ENCODE results near the gene RIT2.

RIT2 gene

DNA sequence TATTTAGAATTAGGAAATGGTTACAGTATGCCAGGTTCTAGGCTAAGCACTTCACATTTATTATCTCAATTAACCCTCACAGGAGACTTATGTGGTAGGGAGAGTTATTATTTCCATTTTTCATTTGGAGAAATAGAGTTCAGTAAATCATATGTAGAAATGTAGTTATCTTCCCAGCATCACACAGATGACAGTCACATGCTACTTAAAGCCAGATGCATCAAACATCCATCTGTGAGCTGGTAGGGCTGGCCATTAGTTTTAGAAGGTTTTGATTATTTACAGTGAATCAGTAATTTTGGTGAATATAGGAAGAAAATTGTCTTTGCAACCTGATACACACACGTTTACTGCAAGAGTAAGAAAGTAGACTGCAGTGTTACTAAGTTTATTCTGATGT is 97.9 kb downstream of the RIT2 start:
- in situ Hi-C loops (cut with MboI; ENCODE audit: low sequenced_read_pairs): no loop called here
- no peak for DNase-seq (ENCODE audit: low spot score in 2 of 2)
- H3K4me3 ChIP-seq: no peak overlapping the region
- no peaks in the 10 kb centered on the region for H3K27me3 ChIP-seq (ENCODE audit: low read depth)
- H3K4me1 ChIP-seq: no peaks in the 10 kb centered on the region
- no peaks in the 10 kb centered on the region for H3K36me3 ChIP-seq (replicated peaks)
- H3K9me3 ChIP-seq: no peaks in the 10 kb centered on the region

DNA sequence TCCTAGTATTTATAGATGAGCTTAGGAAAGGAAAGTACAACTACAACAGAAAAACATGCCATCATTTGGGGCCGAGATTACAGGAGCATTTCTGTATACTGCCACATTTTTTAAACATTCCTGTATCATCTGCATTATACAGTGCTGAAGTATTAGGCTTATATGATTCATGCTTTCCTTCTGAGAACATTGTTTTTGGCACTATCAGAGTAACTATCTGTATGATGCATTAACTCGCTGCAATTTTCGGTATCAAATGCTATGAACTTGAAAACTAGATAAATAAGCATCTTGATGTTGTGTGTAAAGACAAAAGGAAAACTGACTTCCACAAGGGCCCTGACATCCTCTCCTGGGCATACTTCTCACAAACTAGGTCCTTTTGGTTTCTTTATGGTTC is 102.0 kb downstream of the RIT2 start:
- no peaks in the 10 kb centered on the region for H3K4me1 ChIP-seq
- H3K9me3 ChIP-seq: no peaks in the 10 kb centered on the region
- no peak overlapping the region for H3K4me3 ChIP-seq
- in situ Hi-C loops (cut with MboI; ENCODE audit: low sequenced_read_pairs): no loop called here
- DNase-seq (ENCODE audit: low spot score in 2 of 2): no peak
- H3K27me3 ChIP-seq (ENCODE audit: low read depth): no peaks in the 10 kb centered on the region
- no peaks in the 10 kb centered on the region for H3K36me3 ChIP-seq (replicated peaks)

DNA sequence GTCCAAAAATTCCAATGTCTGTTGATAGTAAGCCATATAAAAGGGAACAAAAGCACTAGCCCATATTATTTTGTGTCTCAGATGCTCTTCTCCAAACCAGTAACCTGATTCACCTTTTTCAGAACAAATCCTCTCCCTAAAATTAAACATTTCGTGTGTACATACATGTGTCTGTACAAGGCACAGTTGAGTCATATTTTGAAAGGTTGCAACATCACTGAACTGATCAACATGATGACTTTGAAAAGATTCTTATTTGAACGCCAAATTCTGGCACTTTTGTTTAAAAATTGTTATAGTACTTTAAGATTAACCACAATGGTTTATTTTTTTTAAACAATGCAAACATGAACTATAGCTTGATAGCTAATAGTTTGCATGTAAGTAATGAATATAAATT is 102.5 kb downstream of the RIT2 start:
- no peak for DNase-seq (ENCODE audit: low spot score in 2 of 2)
- H3K9me3 ChIP-seq: no peaks in the 10 kb centered on the region
- H3K4me1 ChIP-seq: no peaks in the 10 kb centered on the region
- no peaks in the 10 kb centered on the region for H3K27me3 ChIP-seq (ENCODE audit: low read depth)
- no peak overlapping the region for H3K4me3 ChIP-seq
- H3K36me3 ChIP-seq (replicated peaks): no peaks in the 10 kb centered on the region
- in situ Hi-C loops (cut with MboI; ENCODE audit: low sequenced_read_pairs): no loop called here

DNA sequence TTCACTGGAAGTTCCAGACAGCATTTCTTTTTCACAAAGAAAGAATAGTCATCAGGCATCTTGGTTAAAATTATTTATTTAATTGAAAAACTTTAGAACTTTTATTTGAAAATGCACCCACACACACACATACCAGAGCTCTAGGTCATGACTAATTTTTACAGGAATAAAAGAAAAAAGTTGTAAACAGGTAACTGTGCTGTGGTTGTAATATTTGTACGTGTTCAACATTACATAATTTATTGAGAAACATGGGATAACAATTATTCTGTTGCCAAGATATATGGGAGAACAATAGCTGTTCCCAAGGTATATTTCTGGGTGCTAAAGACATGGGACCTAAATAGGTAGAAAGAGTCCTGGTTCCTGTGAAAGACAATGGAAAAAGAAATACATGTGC is 104.9 kb downstream of the RIT2 start:
- Histone ChIP-seq H3K4me1 (peaks cover 5% of the 10 kb centered on the region), H3K36me3 (replicated peaks) (no peaks in the 10 kb centered on the region), H3K27me3 (ENCODE audit: low read depth) (no peaks in the 10 kb centered on the region), H3K9me3 (no peaks in the 10 kb centered on the region), H3K4me3 (no peak overlapping the region)
- DNase-seq (ENCODE audit: low spot score in 2 of 2): no peak
- in situ Hi-C loops (cut with MboI; ENCODE audit: low sequenced_read_pairs): no loop called here

DNA sequence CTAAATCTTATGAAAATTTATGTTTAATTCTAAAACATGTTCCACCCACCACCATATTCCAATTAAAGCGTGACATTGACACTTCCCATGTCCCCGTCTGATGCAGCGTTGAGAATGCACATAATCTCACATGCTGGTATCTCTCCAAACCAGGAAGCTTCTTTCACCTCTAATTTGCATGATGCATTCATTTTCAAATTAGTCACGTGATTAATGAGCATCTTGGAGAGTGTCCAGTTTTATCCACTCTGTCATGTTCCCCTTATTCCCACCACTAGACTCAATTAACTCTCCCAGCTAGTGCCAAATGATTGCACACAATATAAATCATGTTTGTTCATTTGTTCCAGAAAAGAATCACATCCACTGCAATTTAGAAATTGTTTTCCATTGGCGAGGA is 105.8 kb downstream of the RIT2 start:
- no peaks in the 10 kb centered on the region for H3K27me3 ChIP-seq (ENCODE audit: low read depth)
- H3K36me3 ChIP-seq (replicated peaks): no peaks in the 10 kb centered on the region
- in situ Hi-C loops (cut with MboI; ENCODE audit: low sequenced_read_pairs): no loop called here
- peaks cover 7% of the 10 kb centered on the region for H3K4me1 ChIP-seq
- DNase-seq (ENCODE audit: low spot score in 2 of 2): no peak
- no peak overlapping the region for H3K4me3 ChIP-seq
- H3K9me3 ChIP-seq: no peaks in the 10 kb centered on the region

DNA sequence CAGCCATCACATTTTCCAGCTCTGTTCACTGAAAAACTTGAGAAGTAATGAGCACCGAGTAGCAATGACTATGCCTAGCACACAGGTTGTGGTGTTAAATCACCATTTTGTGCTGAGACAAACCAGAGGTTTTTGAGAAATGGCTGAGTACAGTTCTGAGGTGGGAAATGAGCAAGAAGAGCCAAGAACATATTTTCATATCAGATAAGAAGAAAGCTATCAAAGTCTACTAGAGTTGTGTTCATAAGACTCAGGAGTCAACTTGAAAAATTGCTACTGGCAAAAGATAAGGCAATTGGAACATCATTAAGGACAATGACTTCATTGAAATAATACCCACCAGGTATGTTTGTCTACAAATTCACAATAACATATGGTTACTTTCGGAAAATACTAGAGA is 108.1 kb downstream of the RIT2 start:
- Histone ChIP-seq H3K36me3 (replicated peaks) (no peaks in the 10 kb centered on the region), H3K27me3 (ENCODE audit: low read depth) (no peaks in the 10 kb centered on the region), H3K4me3 (no peak overlapping the region), H3K9me3 (no peaks in the 10 kb centered on the region), H3K4me1 (peaks cover 7% of the 10 kb centered on the region)
- no peak for DNase-seq (ENCODE audit: low spot score in 2 of 2)
- in situ Hi-C loops (cut with MboI; ENCODE audit: low sequenced_read_pairs): no loop called here

DNA sequence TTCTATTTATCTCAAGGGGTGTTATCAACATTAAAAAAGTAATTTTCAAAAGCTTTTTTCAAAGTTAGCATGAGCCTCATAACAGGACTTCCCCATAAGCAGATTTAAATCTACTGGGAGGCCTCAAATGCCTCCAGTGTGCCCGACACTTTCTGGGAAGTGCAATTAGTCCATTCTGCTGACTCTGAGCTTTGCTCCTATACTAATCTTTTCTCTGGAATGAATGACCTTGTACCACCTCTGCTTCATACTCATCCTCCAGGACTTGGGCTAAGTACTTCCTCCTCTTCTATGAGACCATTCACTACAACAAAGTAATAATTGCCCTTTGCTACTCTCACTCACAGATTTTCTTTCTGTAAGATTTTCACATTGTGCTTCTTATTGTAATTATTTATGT is 111.1 kb downstream of the RIT2 start:
- no peaks in the 10 kb centered on the region for H3K9me3 ChIP-seq
- H3K27me3 ChIP-seq (ENCODE audit: low read depth): no peaks in the 10 kb centered on the region
- DNase-seq (ENCODE audit: low spot score in 2 of 2): no peak
- no peak overlapping the region for H3K4me3 ChIP-seq
- no peaks in the 10 kb centered on the region for H3K36me3 ChIP-seq (replicated peaks)
- peaks cover 7% of the 10 kb centered on the region for H3K4me1 ChIP-seq
- in situ Hi-C loops (cut with MboI; ENCODE audit: low sequenced_read_pairs): no loop called here

DNA sequence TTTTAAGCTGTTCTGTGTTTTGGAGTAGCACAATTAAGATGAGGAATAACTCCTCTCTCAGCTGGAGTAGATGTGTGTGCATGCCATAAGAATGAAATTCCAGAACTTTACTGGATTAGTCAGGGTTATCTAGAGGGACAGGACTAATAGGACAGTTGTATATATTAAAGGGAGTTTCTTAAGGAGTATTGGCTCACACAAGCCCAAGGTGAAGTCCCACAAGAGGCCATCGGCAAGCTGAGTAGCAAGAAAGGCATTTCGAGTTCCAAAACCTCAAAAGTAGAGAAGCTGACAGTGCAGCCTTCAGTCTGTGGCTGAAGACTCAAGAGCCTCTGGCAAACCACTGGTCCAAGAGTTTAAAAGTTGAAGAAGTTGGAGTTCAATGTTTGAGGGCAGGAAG is 113.7 kb downstream of the RIT2 start:
- no peak for DNase-seq (ENCODE audit: low spot score in 2 of 2)
- H3K4me3 ChIP-seq: no peak overlapping the region
- in situ Hi-C loops (cut with MboI; ENCODE audit: low sequenced_read_pairs): no loop called here
- no peaks in the 10 kb centered on the region for H3K36me3 ChIP-seq (replicated peaks)
- H3K4me1 ChIP-seq: peaks cover 11% of the 10 kb centered on the region
- no peaks in the 10 kb centered on the region for H3K27me3 ChIP-seq (ENCODE audit: low read depth)
- no peaks in the 10 kb centered on the region for H3K9me3 ChIP-seq

DNA sequence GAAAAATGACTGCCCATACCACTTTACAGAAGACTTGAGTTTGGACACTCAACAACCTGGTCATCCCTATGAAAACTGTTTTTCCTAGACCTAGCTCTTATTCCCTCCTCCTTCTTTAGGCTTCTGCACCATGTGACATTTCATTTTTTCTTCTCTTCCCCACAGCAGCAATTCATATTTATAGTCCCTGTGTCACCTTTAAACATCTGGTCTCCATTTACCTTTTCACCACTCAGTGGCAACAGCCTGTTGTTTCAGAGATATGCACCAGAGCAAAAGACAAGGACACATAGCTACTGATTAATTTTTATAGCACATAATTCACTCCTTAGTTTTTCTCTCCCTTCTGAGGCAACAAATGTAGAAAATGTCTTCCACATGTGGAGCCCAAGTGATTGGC is 118.7 kb downstream of the RIT2 start:
- H3K36me3 ChIP-seq (replicated peaks): no peaks in the 10 kb centered on the region
- in situ Hi-C loops (cut with MboI; ENCODE audit: low sequenced_read_pairs): no loop called here
- DNase-seq (ENCODE audit: low spot score in 2 of 2): no peak
- no peak overlapping the region for H3K4me3 ChIP-seq
- no peaks in the 10 kb centered on the region for H3K27me3 ChIP-seq (ENCODE audit: low read depth)
- peaks cover 4% of the 10 kb centered on the region; the same call in 1 of the 2 replicates for H3K4me1 ChIP-seq
- H3K9me3 ChIP-seq: no peaks in the 10 kb centered on the region

DNA sequence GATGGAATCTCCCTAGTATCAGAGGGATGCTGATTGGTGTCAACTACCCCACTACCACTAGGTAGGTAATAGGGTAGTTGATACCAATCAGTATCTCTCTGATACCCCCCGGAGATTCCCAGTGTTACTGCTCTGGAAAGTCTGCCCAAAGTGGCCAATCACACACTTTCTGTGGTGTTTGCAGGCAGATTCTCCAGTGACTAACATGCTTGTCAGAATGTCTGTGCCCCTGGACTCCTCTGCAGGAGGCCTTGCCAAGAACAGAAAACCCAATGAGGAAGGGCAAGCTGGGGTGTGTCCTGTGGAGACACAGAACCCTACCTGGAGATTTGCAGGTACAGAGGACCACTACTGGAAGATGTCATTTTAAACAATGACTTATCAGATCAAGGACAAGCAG is 135.1 kb downstream of the RIT2 start:
- Histone ChIP-seq H3K9me3 (no peaks in the 10 kb centered on the region), H3K4me3 (no peak overlapping the region), H3K36me3 (replicated peaks) (no peaks in the 10 kb centered on the region), H3K27me3 (ENCODE audit: low read depth) (no peaks in the 10 kb centered on the region), H3K4me1 (peaks cover 3% of the 10 kb centered on the region; the same call in 1 of the 2 replicates)
- no peak for DNase-seq (ENCODE audit: low spot score in 2 of 2)
- in situ Hi-C loops (cut with MboI; ENCODE audit: low sequenced_read_pairs): no loop called here

DNA sequence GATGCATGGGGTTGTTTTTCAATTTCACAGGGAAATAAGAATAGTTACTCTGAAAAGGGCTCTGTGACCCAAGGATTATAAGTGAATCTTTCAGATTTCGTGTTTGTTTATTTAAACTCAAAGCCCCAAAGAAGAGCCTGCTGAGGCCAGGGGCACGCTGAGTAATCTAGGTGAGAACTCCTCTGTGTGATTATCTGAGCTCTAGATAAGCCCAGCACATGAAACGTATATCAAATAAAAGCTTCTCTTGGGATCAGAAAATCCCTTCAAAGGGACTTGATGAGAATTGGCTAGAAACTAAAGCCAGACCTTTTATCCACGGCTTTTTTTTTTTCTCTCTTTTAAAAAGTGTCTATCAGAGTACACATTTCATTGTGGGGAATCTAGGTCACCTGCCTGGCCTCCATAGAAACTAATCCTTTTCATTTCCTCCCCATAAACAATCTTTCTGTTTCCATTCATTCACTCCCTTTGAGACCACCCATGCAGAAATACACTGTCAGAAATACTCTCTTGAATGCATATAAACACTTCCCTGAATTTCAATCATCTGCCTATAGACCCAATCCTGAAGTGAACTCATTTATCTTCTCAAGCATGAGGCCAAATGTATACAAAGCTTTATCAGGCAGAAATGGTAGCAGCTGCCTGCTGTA is 137.4 kb downstream of the RIT2 start:
- in situ Hi-C loops (cut with MboI; ENCODE audit: low sequenced_read_pairs): no loop called here
- Histone ChIP-seq H3K4me1 (peaks cover 3% of the 10 kb centered on the region; the same call in 1 of the 2 replicates), H3K9me3 (no peaks in the 10 kb centered on the region), H3K27me3 (ENCODE audit: low read depth) (no peaks in the 10 kb centered on the region), H3K4me3 (no peak overlapping the region), H3K36me3 (replicated peaks) (no peaks in the 10 kb centered on the region)
- peak in 1 of 2 experiments; percentile 53 for DNase-seq (ENCODE audit: low spot score in 2 of 2)

DNA sequence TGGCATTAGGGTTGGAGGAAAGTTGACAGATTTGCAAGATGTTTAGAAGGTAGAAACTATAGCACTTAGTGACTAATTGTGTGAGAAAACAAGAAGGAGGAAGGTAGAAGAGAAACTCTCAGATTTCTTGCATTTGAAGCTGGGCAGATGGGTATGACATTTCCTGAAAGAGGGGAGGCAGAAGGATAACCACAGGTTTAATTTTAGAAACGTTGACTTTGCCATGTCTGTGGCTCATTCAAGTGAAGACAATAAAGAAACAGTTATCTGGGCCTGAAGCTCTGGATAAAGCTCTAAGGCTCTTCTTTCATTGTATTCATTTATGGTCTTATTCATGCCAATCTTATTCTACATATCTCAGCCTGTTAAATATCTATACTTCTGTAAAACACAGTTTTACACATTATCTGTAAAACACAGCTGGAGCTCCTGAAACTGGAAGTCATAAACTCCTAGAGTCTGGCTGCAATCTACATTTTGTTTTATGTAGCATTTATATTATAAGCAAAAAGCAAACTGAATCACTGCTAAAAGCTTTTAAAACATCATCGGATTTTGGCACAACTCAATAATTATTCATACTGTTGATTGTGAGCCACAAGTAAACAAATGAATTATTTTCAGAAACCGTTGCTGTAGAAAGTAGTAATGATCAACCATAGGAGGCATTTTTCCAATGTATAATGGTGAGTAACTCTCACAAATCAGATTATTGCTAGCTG is 138.5 kb downstream of the RIT2 start:
- in situ Hi-C loops (cut with MboI; ENCODE audit: low sequenced_read_pairs): no loop called here
- Histone ChIP-seq H3K9me3 (no peaks in the 10 kb centered on the region), H3K27me3 (ENCODE audit: low read depth) (no peaks in the 10 kb centered on the region), H3K4me3 (no peak overlapping the region), H3K36me3 (replicated peaks) (no peaks in the 10 kb centered on the region), H3K4me1 (peaks cover 3% of the 10 kb centered on the region; the same call in 1 of the 2 replicates)
- no peak for DNase-seq (ENCODE audit: low spot score in 2 of 2)

DNA sequence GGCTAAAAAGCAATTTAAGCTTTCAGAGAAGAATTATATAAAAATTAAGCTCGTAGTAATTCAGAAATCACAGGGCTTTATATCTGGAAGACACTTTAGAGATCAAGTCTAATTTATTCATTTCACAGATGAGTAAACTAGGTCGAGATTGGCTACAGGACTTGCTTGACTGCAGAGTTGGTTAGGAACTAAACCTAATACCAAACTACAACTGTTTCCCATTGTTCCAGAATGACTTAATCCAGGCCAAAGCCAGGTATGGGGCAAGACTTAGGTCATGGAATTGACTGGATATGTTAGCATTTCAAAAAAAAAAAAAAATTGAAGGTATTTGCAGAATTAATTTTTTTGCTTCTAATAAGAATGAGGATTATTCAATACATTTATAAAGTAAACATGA is 146.1 kb downstream of the RIT2 start:
- H3K4me3 ChIP-seq: no peak overlapping the region
- no peak for DNase-seq (ENCODE audit: low spot score in 2 of 2)
- H3K4me1 ChIP-seq: no peaks in the 10 kb centered on the region
- in situ Hi-C loops (cut with MboI; ENCODE audit: low sequenced_read_pairs): no loop called here
- H3K9me3 ChIP-seq: no peaks in the 10 kb centered on the region
- no peaks in the 10 kb centered on the region for H3K36me3 ChIP-seq (replicated peaks)
- no peaks in the 10 kb centered on the region for H3K27me3 ChIP-seq (ENCODE audit: low read depth)

DNA sequence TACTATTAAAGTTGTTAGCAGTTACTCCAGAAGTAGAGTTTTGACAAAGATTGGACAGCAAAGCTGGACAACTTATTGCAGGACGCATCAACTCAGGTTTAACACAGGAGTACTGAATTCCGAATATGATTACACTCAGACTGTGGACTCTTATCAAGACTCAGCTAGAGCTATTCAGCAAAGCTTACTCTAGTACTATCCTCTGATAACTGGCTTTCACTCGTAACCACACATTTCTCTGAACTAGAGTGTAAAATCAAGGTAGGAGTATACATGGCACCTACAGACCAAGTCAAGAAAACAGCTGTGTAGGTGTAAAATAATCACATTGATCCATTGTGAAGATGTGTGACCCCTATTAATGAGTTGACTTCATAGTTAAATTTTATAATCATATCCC is 154.2 kb downstream of the RIT2 start:
- no peaks in the 10 kb centered on the region for H3K4me1 ChIP-seq
- in situ Hi-C loops (cut with MboI; ENCODE audit: low sequenced_read_pairs): no loop called here
- no peaks in the 10 kb centered on the region for H3K27me3 ChIP-seq (ENCODE audit: low read depth)
- DNase-seq (ENCODE audit: low spot score in 2 of 2): no peak
- H3K36me3 ChIP-seq (replicated peaks): no peaks in the 10 kb centered on the region
- H3K9me3 ChIP-seq: no peaks in the 10 kb centered on the region
- H3K4me3 ChIP-seq: no peak overlapping the region
